ENCODE measurements around the gene LONP2. TPM values are rescaled to one million over a fixed set of nuclear protein-coding genes. Genes with fewer than 3 reads are reported as not detected.

The LONP2 gene
- total and polyA plus RNA-seq, 10 of the 15 experiments (the other 5 are each of a cell fraction or from before 2014, with no cell fraction given) = 8.3 to 48.0 (median 34.8) TPM

DNA sequence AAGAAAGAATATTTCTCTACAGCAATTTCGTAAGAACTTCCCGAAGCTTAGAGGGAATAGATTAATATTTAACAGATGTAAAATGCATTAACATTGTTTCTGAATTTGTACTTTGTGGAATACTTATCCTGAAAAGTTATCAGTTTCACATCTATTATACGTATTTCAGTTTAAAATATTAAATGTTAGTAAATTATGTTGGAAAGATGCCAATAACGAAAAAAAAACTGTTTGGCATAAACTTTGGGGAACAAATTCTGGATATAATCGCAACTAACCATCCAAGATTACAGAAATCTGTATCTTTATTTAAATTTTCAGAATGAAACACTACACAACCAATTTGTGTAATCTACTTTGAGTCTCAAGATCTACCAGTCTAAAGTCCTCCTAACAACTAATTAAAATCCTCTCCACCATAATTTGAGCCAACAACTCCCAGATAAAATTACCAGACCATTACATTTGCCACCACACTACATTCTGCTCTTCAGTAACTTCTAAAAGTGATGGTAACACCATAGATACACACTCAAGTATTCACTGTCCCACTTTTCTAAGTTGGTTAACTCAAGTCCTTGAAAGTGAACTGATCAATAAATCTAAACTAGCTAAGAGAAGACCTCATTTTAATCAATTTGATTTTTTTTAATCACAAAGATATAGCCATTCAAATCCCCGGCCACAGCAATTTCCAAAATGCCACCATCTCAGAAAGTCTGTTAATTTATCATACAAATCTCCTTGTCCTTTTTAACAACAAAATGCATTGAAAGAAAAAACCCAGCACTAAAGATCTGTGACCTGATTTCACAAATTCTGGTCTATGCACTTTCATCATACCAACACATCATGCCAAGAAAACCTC, 139.1 kb downstream of the LONP2 start:
- in situ Hi-C loops (cut with MboI) (no loop called here), intact Hi-C loops (cut with micrococcal nuclease; ENCODE audit: unreplicated experiment) (no loop called here)
- no peak for DNase-seq (ENCODE audit: low read depth, low spot score)
- FAIRE-seq = no peak
- ChIA-PET CTCF (interaction anchor here (0.8 to 2.4 kb wide), 7 partner anchors 15 to 242 kb away, joined by 3 to 14 read pairs (median 5); no protein-coding TSS in a partner anchor), POLR2A (interaction anchor here (0.6 to 1.5 kb wide), 9 partner anchors 9 to 65 kb away, joined by 3 to 9 read pairs (median 3); no protein-coding TSS in a partner anchor), RAD21 (ENCODE audit: unreplicated experiment) (interaction anchor here (0.6 to 4.4 kb wide), 8 partner anchors 14 to 240 kb away, joined by 3 to 30 read pairs (median 4); no protein-coding TSS in a partner anchor), SMC1A (ENCODE audit: uncharacterized antibody, unreplicated experiment) (interaction anchor here (0.7 to 12.1 kb wide), 9 partner anchors 10 to 240 kb away, joined by 3 to 112 read pairs (median 4); no protein-coding TSS in a partner anchor)
- H3K4me3 ChIP-seq = peak overlapping the region; percentile 93
- no TSS peak for BruUV-seq (replicated peaks)
- H2AFZ ChIP-seq (ENCODE audit: control insufficient read depth, low read depth, low read length) = no peak overlapping the region
- WGBS (ENCODE audit: insufficient coverage, insufficient replicate concordance, low lambda C conversion rate, missing lambda C conversion rate) = 71% methylated on average over 6 of the region's 6 CpGs
- H3K9me3 ChIP-seq (replicated peaks; ENCODE audit: control insufficient read depth, insufficient read depth, low read length) = no peaks in the 10 kb centered on the region
- ATAC-seq = no peak
- no peaks in the 10 kb centered on the region; the same call in 1 of the 2 replicates for H3K4me1 ChIP-seq (ENCODE audit: control insufficient read depth, insufficient read depth, low read length)
- peak overlapping the region; percentile 71 for H3K9ac ChIP-seq (ENCODE audit: control insufficient read depth, insufficient read depth, low read length)
- H3K27me3 ChIP-seq (replicated peaks in 1 of 2; ENCODE audit: control insufficient read depth in 2 of 2, insufficient read depth in 2 of 2, low read length in 1 of 2) = no peaks in the 10 kb centered on the region
- no peaks in the 10 kb centered on the region for H3K36me3 ChIP-seq (ENCODE audit: control insufficient read depth in 2 of 2, insufficient read depth in 2 of 2, low read length in 1 of 2)
- no peak overlapping the region; the same call in 1 of the 2 replicates for H3K27ac ChIP-seq (ENCODE audit: control insufficient read depth, insufficient read depth)
- H3K79me2 ChIP-seq (ENCODE audit: control insufficient read depth, insufficient read depth, low read length) = peaks cover 62% of the 10 kb centered on the region
- H4K20me1 ChIP-seq (ENCODE audit: control insufficient read depth, insufficient read depth) = no peaks in the 10 kb centered on the region
- no peak for TF ChIP-seq KLF5 (IDR thresholded peaks at IDR 0.05; ENCODE audit: partially characterized antibody)
- TF ChIP-seq NFIC (IDR thresholded peaks at IDR 0.05; ENCODE audit: low read depth, low read length) = no peak
- no peak for TF ChIP-seq SUPT20H (IDR thresholded peaks at IDR 0.05; ENCODE audit: borderline replicate concordance, control insufficient read depth, low read depth, low read length)
- no peak for TF ChIP-seq CREB1 (IDR thresholded peaks at IDR 0.05; ENCODE audit: low read depth)
- no peak for TF ChIP-seq MYC (IDR thresholded peaks at IDR 0.05; ENCODE audit: insufficient read depth, insufficient read length, insufficient replicate concordance, low read length, severe bottlenecking)
- no peak for TF ChIP-seq FOS (IDR thresholded peaks at IDR 0.05; ENCODE audit: borderline replicate concordance, extremely low read depth, insufficient read length)
- no peak for TF ChIP-seq ETV6 (conservative IDR thresholded peaks at IDR 0.05 in 1 of 2, IDR thresholded peaks at IDR 0.05 in 1 of 2; ENCODE audit: borderline replicate concordance in 1 of 2, low read depth in 1 of 2)
- no peak for TF ChIP-seq ASH2L (IDR thresholded peaks at IDR 0.05; ENCODE audit: borderline replicate concordance, low read depth)
- no peak for TF ChIP-seq STAT3 (IDR thresholded peaks at IDR 0.05; ENCODE audit: low read depth, low read length)
- no peak for TF ChIP-seq NFYA (IDR thresholded peaks at IDR 0.05; ENCODE audit: borderline replicate concordance, low read depth, low read length)
- no peak for TF ChIP-seq POU2F2 (IDR thresholded peaks at IDR 0.05; ENCODE audit: borderline replicate concordance, low read depth, low read length)
- TF ChIP-seq EP300 (IDR thresholded peaks at IDR 0.05; ENCODE audit: borderline replicate concordance in 1 of 2, control insufficient read depth in 1 of 2, low read depth in 2 of 2, low read length in 2 of 2) = no peak
- TF ChIP-seq SMAD1 (IDR thresholded peaks at IDR 0.05; ENCODE audit: low read depth, partially characterized antibody) = no peak
- TF ChIP-seq GATAD2B (conservative IDR thresholded peaks at IDR 0.05; ENCODE audit: low read depth) = no peak
- peak overlapping the region; percentile 73 for H3K4me2 ChIP-seq (ENCODE audit: control insufficient read depth, insufficient read depth)
